ENCODE measurements around the gene SNAP23. TPM values are rescaled to one million over a fixed set of nuclear protein-coding genes. Genes with fewer than 3 reads are reported as not detected.
A peak's percentile ranks its signal among the peaks of the same experiment; 100 is the strongest.

Gene SNAP23
- polyA plus RNA-seq, 3 donors: 104 to 198 (median 187) TPM

DNA sequence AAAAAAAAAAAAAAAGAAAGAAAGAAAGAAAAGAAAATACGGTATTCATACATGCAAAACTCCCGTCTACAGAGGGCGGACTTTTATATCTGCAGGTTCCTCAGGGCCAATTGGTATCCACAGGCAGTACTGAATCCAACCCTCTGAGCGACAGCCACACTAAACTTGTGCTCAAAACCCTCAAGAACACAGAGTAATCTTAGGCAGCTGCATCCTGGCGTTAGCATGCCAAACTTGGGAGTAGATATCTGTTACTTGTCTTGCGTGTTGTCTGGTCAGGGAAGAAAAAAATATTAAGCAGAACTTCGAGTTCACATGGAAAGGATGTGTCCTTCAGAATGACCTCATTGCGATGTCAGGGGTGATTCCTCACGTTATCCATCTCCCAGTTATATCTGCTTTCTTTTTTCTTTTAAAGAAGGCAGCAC lies 12.8 kb downstream of the SNAP23 start:
- H3K4me2 ChIP-seq (replicated peaks; ENCODE audit: extremely low read depth, low read length, poor library complexity, severe bottlenecking): no peak overlapping the region
- peaks cover 25 to 45% of the 10 kb centered on the region in 2 donors for H3K36me3 Mint-ChIP-seq
- H3K27me3 Mint-ChIP-seq (ENCODE audit: low read depth in 3 of 3): peaks cover 0 to 2% (median 0%) of the 10 kb centered on the region in 3 donors
- H3K79me2 ChIP-seq (ENCODE audit: insufficient read depth, low read length): peaks cover 94% of the 10 kb centered on the region
- intact Hi-C loops (cut with micrococcal nuclease): no loop called here
- H3K4me3 ChIP-seq (replicated peaks in 1 of 3; ENCODE audit: low read depth in 2 of 3, low read length in 3 of 3): no peak overlapping the region
- no peaks in the 10 kb centered on the region for H3K27me3 ChIP-seq (ENCODE audit: control insufficient read depth in 2 of 2, insufficient read depth in 2 of 2, low read length in 2 of 2)
- peak overlapping the region in 1 of 7 donors; percentile 38 for H3K27ac Mint-ChIP-seq
- peaks cover 23 to 41% of the 10 kb centered on the region in 2 donors for H3K36me3 ChIP-seq (replicated peaks in 1 of 2; ENCODE audit: control insufficient read depth in 1 of 2, insufficient read depth in 2 of 2, low read length in 2 of 2)
- DNase-seq: no peak
- peaks cover 39% of the 10 kb centered on the region for H4K20me1 ChIP-seq (ENCODE audit: insufficient read depth, low read length)
- no peak overlapping the region for H3K4me3 Mint-ChIP-seq
- no peaks in the 10 kb centered on the region for H3K9me3 Mint-ChIP-seq
- TF ChIP-seq, protein P1, sequence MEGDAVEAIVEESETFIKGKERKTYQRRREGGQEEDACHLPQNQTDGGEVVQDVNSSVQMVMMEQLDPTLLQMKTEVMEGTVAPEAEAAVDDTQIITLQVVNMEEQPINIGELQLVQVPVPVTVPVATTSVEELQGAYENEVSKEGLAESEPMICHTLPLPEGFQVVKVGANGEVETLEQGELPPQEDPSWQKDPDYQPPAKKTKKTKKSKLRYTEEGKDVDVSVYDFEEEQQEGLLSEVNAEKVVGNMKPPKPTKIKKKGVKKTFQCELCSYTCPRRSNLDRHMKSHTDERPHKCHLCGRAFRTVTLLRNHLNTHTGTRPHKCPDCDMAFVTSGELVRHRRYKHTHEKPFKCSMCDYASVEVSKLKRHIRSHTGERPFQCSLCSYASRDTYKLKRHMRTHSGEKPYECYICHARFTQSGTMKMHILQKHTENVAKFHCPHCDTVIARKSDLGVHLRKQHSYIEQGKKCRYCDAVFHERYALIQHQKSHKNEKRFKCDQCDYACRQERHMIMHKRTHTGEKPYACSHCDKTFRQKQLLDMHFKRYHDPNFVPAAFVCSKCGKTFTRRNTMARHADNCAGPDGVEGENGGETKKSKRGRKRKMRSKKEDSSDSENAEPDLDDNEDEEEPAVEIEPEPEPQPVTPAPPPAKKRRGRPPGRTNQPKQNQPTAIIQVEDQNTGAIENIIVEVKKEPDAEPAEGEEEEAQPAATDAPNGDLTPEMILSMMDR (IDR thresholded peaks at IDR 0.05): no peak
- peaks cover 39% of the 10 kb centered on the region for H3K4me1 Mint-ChIP-seq
- H3K9ac ChIP-seq (ENCODE audit: insufficient read depth, low read length, poor library complexity, severe bottlenecking): no peak overlapping the region
- H3K27ac ChIP-seq (ENCODE audit: low read depth in 1 of 2, low read length in 2 of 2): peak overlapping the region in 1 of 2 donors; percentile 10
- no peak overlapping the region for H2AFZ ChIP-seq (ENCODE audit: insufficient read depth, low read depth, low read length, poor library complexity, severe bottlenecking)
- peaks cover 30 to 37% of the 10 kb centered on the region in 2 donors for H3K4me1 ChIP-seq (ENCODE audit: control insufficient read depth in 1 of 2, insufficient read depth in 2 of 2, low read length in 2 of 2)
- WGBS (ENCODE audit: insufficient coverage): no CpG with 5 or more reads among the region's 9 CpGs
- no peaks in the 10 kb centered on the region for H3K9me3 ChIP-seq (replicated peaks in 1 of 2; ENCODE audit: control insufficient read depth in 1 of 2, insufficient read depth in 1 of 2, low read length in 2 of 2)

DNA sequence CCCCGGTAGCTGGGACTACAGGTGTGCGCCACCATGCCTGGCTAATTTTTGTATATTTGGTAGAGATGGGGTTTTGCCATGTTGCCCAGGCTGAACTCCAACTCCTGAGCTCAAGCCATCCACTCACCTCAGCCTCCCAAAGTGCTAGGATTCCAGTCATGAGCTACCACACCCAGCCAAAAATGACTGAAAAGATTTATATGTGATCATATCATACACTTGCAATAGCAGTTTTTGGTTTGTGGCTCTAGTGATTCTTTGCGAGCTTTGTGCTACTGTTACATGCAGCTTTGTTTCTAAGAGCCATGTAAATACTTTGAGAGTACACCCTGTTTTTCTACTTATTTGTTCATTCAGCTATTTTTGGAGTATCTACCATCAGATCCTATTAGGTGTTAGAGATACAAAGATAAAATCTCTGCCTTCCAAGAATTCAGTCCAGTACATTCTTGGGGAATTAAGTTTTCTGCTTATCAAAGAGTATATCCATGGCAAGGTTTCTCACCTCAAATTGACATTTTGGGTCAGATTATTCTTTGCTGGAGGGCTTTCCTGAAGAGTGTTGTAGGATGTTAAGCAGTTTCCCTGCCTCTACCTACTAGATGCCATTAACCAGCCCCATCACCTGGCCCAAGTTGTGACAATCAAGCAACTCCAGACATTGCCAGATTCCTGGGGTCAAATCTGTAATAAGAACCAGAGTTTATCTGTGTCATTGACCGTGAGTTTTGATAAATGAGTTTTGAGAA lies 15.0 kb downstream of the SNAP23 start:
- H3K27me3 Mint-ChIP-seq (ENCODE audit: low read depth in 3 of 3): peaks cover 0 to 2% (median 0%) of the 10 kb centered on the region in 3 donors
- intact Hi-C loops (cut with micrococcal nuclease): no loop called here
- no CpG with 5 or more reads among the region's 4 CpGs for WGBS (ENCODE audit: insufficient coverage)
- peak overlapping the region; percentile 63 for H3K9ac ChIP-seq (ENCODE audit: insufficient read depth, low read length, poor library complexity, severe bottlenecking)
- peaks cover 32% of the 10 kb centered on the region for H4K20me1 ChIP-seq (ENCODE audit: insufficient read depth, low read length)
- peak overlapping the region; percentile 24 to 88 (median 77) for H3K4me3 ChIP-seq (replicated peaks in 1 of 3; ENCODE audit: low read depth in 2 of 3, low read length in 3 of 3)
- peak overlapping the region; percentile 85 to 95 (median 93) for H3K27ac Mint-ChIP-seq
- H3K36me3 ChIP-seq (replicated peaks in 1 of 2; ENCODE audit: control insufficient read depth in 1 of 2, insufficient read depth in 2 of 2, low read length in 2 of 2): peaks cover 43 to 63% of the 10 kb centered on the region in 2 donors
- TF ChIP-seq, protein P1 (IDR thresholded peaks at IDR 0.05): no peak
- DNase-seq: no peak
- peak overlapping the region; percentile 47 to 92 for H3K27ac ChIP-seq (ENCODE audit: low read depth in 1 of 2, low read length in 2 of 2)
- H3K9me3 Mint-ChIP-seq: no peaks in the 10 kb centered on the region
- H3K9me3 ChIP-seq (replicated peaks in 1 of 2; ENCODE audit: control insufficient read depth in 1 of 2, insufficient read depth in 1 of 2, low read length in 2 of 2): no peaks in the 10 kb centered on the region
- peaks cover 32% of the 10 kb centered on the region for H3K4me1 Mint-ChIP-seq
- H3K4me1 ChIP-seq (ENCODE audit: control insufficient read depth in 1 of 2, insufficient read depth in 2 of 2, low read length in 2 of 2): peaks cover 20 to 24% of the 10 kb centered on the region in 2 donors
- no peaks in the 10 kb centered on the region for H3K27me3 ChIP-seq (ENCODE audit: control insufficient read depth in 2 of 2, insufficient read depth in 2 of 2, low read length in 2 of 2)
- peak overlapping the region; percentile 71 to 90 for H3K4me3 Mint-ChIP-seq
- H3K4me2 ChIP-seq (replicated peaks; ENCODE audit: extremely low read depth, low read length, poor library complexity, severe bottlenecking): peak overlapping the region; percentile 73
- peak overlapping the region; percentile 60 for H2AFZ ChIP-seq (ENCODE audit: insufficient read depth, low read depth, low read length, poor library complexity, severe bottlenecking)
- H3K36me3 Mint-ChIP-seq: peaks cover 41 to 61% of the 10 kb centered on the region in 2 donors
- H3K79me2 ChIP-seq (ENCODE audit: insufficient read depth, low read length): peaks cover 77% of the 10 kb centered on the region

All from CD14-positive monocyte (primary cell).